Thyroid gland (tissue), 4 donors: ENCODE results near the gene CPS1.

Source experiments
- POLR2A ChIP-seq, 2 donors: fragments of 450-650 bp; IDR thresholded peaks; one replicate each; pipeline ENCODE4 v1.6.1; 2017; ENCODE audit warnings: antibody characterized with exemption in 2 of 2, mild to moderate bottlenecking in 2 of 2, moderate library complexity in 1 of 2
- TF ChIP-seq, protein P1 (sequence below), 6 experiments: fragments of 200-600 bp in 3 of 6; fragments of 450-650 bp in 3 of 6; sonication (generic) in 3 of 6; IDR thresholded peaks; one replicate each; pipeline ENCODE4 v1.5.1; 2016 to 2019; ENCODE audit warnings: antibody characterized with exemption in 6 of 6, mild to moderate bottlenecking in 2 of 6, inconsistent platforms in 1 of 6, moderate library complexity in 1 of 6

DNA sequence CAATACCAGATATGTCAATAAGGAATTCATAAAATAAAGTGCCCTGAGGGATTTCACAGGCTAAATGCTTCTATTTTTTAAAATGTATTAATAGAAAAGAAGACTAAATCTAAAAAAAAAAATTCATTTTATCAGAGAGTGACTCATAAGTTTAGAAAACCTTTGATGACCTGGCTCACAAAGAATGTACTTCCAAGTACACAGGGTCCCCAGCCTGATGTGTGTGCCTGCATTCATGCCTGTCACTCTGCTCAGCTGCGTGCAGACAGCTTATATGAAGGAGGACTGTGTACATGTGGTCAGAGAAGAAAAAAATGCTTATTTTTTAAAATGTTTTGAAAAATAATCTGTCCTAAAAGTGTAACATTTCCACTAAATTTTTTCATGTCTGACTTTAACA, 3.0 kb upstream of the CPS1 start:
- TF ChIP-seq, protein P1, sequence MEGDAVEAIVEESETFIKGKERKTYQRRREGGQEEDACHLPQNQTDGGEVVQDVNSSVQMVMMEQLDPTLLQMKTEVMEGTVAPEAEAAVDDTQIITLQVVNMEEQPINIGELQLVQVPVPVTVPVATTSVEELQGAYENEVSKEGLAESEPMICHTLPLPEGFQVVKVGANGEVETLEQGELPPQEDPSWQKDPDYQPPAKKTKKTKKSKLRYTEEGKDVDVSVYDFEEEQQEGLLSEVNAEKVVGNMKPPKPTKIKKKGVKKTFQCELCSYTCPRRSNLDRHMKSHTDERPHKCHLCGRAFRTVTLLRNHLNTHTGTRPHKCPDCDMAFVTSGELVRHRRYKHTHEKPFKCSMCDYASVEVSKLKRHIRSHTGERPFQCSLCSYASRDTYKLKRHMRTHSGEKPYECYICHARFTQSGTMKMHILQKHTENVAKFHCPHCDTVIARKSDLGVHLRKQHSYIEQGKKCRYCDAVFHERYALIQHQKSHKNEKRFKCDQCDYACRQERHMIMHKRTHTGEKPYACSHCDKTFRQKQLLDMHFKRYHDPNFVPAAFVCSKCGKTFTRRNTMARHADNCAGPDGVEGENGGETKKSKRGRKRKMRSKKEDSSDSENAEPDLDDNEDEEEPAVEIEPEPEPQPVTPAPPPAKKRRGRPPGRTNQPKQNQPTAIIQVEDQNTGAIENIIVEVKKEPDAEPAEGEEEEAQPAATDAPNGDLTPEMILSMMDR (IDR thresholded peaks at IDR 0.05): no peak
- TF ChIP-seq POLR2A (IDR thresholded peaks at IDR 0.05): no peak
